HG03060 (cell line): Measurements from ENCODE around the gene FAM222A.

Experiments used
- ATAC-seq: cut with Tn5 transposase; IDR thresholded peaks from one replicate; pipeline ENCODE4 v1.9.1; 2021; ENCODE audit warnings: low read depth, moderate number of reproducible peaks; ENCODE audit not compliant: unreplicated experiment

FAM222A gene

DNA sequence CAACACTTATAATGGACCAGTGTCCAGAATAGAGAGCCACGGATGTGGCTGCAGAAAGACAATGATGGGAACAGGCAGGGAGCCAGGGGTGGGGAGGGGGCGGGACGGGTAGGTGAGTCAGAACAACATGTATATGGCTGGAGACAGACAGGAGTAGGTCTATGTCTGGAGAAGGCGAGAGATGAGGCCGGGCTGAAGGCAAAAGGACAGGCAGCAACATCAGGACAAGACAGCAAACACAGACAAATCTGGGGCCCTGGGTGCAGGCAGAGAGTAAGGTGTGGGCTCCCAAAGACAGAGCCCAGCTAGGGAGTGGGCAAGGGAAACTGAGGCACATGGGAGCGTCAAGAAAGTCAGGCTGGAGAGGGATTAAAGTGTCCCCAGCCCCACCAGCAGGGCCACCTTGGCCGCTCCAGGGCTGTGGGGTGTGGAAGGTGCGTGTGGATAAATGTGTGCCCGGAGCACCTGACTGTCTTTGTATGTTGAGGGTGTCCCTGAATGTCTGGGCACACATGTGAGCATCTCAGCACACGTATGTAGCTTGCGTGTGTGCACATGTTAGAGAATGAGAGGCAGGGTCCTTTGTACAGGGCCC, 44.1 kb downstream of the FAM222A start:
- ATAC-seq, result no peak

DNA sequence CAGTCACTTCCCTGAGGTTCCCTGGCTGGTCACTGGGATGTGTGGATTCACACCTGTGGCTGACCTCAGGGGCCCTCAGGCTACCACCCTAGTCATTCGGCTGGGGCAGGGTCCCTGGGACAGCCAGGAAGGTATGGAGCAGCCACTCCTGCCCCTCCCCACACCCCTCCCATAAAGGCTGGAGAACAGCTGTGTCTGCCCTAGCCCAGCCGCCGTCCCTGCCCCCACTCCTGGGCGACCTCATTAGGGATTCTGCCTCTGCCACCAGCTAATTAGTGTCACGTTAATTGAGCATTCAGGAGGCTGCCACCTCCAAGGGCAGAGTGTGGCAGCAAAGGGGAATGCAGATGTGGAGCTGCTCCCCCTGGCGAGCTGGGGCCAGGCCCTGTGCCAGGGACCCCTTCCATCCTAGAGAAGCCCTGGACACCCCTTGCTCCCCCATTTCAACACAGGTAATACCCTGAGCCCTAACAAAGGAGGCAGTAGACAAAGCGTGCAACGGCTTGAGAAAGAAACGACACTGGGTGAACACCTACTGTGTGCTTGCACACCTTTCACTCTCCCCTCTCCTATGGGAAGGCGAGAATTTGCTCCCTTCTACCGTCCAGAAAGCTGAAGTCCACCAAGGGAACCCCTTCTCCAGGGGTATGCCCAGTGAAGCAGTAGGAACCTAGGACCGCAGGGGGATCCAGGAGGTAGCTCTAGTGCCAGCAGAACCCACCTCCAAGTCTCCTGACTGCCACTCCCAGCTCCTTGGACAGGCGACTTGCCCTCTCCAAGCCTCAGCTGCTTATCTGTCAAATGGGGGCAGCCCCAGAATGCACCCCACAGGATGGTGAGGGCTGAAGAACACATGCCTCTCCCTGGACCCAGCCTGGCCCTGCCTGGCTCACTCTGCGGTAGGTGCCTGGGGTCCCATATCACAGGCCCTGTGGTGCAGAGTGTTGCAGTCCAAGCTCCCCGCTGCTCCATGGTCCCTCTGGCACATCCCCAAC, 45.1 kb downstream of the FAM222A start:
- no peak for ATAC-seq

DNA sequence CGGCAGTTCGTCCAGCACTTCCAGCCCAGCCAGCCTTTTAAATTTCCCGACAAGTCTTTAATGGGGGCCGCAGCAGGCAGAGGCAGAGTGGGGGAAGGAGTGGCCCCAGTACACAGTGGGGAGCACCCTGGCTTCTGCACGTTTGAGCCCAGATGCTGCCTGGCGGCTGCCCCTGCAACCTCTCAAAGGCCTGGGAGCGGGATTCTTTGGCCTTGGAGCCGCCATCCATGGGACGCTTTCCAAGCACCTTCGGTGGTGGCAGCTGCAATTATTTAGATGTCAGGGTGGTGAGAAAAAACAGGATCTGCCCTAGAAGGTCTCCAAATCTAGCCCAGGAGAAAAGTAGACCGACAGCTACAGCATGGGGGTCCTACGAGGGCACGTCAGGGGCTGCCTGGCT, 46.0 kb downstream of the FAM222A start:
- no peak for ATAC-seq

DNA sequence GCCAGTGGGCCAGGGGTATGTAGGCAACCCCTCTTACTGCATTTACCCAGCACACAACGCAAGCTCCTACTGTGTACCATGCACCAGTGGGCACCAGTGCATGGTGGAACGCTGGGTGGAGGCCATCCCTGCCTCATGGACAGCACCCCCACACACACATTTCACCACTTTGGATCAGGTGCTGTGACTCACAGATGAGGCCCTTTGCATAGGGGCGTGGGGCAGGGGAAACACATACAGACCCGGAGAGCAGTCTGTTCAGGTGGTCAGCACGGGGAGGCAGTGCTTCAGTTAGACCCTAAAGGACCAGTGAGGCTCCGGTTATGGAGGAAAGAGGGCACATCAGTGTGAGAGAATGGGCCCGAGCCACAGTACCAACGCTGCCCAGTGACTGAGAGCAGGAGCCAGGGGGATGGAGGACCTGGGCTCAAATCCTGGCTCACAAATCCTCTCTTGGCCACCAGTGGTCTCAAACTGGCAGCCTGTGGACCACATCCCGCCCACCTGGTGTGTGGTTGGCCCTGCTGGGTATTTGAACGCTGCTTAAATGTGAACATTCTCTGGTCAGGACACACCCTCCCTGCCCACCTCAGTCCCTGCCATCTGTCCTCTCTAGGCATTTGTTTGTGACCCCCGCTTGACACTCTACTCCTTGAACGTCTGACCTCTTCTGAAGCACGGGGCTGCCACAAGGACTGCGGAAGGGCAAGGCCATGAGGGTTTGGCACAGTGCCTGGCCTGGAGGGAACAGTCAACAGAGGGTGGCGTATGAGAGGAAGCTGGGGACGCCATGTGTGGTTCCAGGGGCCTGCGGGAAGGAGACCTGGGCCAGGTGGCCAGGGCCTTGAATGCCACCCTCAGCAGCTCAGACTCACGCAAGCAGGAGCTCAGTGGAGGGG, 46.7 kb downstream of the FAM222A start:
- ATAC-seq, result no peak

DNA sequence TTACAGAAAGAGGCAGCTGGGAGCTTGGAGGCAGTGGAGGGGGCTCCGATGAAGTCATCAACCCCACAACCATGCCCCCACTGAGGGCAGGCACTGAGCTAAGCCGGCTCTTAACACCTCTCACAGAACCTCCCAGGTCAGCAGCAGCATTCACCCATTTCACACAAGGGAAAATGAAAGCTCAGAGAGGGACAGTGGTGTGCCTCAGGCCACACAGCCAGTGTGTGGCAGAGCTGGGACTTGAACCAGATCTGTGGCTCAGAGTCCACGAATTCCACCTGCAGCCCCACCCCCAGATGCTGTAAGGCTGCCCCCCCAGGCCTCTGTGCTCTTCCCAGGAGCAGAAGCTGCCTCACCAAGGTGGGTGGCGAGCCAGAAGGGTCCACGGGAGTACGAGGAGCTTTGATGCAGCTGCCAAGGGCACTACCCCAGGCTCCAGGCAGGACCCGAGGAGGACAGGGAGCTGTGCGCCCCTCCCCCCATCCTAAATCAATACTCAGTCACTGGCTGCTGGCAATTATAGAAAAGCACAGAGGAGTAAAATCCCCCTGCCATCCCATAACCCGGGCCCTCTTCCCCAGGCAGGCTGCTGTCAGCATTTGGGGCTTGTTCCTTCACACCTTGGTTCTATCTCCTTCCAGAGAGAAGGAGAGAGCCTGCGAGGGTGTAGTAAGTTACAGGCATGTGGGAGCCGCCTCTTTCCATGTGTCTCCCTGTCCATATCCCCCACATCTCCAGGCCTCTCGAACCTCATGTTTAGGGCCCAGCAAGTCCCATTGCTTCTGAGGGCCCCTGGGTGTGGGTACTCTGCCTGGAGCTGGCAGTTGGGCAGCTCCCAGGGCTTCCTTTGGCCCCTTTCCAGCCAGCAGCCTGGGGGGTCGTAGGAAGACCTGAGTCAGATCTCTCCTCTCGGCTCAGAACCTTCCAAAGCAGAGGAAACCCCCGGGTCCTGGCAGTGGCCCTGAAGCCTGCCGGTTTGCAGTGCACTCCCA, 47.6 kb downstream of the FAM222A start:
- no peak for ATAC-seq

DNA sequence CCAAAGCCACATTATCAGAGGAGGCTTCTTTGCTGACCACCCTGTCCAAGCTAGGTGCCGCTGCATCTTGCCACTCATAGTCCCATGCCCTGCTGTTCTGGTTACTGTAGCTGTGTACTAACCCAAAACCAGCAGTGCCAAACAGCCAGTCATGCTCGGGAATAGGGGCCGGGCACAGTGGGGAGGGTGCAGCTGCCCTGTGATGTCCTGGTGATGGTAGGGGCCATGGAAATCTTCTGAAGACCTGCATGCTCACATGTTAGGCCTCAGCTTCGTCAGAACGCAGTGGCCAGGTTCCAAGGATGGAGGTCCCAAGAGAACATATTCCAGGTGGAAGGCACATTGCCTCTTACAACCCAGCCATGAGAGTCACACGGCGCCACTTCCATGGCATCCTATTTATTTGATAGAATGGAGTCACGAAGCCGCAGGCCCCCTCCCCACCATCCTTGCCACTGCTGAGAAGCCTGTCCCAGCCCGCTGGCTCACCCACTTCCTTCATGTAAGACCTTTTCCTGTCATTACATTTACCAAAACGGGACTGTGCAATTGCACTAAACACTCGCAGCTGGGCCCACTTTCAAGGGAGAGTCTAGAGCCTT, 48.5 kb downstream of the FAM222A start:
- ATAC-seq, result no peak

DNA sequence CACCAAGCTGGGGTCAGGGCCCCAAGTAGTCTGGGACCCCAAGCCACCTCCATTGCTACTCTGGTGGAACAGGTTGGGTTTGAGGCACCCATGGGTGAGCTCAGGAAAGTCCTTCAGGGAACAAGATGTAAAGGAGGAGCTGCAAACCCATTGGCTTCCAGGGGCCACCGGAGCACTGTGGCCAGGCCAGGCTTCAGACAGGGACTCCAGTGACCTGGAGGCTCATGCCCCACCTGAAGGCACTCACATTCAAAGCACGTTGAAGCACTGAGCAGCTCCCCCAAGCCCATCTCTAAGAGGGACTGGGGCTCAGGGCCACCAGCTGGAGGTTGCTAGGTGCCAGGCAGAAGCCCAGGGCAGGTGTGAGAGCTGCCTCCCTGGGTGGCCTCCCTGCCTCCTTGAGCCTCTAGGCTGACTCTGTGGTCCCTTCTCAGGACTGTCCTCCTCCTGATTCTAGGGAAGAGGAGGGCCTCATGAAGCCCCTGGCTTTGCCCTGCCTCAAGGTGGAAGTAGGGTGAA, 49.1 kb downstream of the FAM222A start:
- ATAC-seq, result no peak

DNA sequence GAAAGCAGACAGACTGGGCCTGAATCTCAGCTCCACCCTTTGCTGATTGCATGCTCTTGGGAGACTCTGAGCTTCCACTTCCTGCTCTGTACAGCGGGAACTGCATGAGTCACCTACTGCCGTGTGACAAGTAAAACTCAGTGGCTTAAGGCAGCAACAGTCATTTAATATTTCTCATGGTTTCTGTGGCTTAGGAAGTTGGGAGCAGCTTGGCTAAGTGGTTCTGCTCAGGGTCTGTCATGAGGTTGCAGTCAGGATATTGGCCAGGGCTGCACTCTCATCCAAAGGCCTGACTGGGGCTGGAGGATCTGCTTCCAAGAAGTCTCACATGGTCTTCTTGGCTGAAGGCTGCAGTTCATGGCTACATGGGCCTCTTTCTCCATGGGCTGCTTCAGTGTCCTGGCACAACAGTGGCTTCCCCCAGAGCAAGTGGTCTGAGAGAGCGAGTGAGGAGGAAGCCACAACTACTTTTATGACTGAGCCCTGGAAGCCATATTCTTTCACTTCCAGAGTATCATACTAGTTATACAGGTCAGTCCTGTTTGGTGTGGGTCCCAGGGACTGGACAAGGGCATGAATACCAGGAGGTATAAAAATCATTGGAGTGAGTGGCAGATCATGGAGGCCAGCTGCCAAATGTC, 49.7 kb downstream of the FAM222A start:
- ATAC-seq, result no peak

DNA sequence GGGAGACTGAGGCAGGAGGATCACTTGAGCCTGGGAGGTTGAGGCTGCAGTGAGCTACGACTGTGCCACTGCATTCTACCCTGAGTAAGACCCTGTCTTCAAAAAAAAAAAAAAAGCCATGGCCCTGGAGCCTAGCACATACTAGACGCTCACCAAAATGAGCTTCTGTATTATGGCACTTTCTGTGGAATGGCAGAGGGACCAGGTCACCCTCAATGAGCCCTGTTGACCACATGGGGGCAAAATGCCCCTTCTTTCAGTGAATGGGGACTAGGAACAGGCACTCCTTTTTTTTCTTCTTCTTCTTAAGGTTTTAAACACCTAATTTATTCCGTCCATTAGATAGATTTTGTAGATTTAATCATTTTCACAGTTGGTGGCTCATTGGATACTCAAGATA, 50.5 kb downstream of the FAM222A start:
- ATAC-seq, result no peak

DNA sequence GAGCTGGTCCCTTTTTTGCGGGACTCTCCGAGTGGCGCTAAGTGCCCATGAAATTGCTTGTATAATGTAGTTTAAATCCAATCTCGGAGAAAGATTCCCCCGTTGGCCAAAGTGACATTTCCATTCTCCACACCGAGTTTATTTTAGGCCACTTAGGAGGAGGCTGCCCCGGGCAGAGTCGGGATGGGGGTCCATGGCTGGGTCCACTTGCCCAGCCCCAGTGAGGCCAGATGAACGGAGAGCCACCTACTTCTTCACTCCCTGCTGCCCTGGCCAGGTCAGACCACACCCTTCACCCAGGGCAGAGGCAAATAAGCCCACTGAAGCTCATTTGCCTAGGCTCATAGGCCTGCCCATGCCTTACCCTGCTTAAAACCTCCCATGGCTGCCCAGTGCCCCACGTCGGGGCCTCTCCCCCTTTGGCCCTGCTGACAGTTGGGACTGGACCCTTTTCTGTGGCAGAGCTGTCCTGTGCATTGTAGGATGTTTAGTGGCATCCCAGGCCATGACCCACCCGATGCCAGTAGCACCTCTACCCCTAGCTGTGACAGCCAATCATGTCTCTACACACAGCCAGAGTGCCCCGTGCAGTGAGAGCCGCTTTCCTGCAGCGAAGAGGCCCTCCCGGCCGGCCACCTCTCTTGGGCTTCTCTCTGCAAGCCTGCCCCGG, 51.3 kb downstream of the FAM222A start:
- ATAC-seq, result no peak

DNA sequence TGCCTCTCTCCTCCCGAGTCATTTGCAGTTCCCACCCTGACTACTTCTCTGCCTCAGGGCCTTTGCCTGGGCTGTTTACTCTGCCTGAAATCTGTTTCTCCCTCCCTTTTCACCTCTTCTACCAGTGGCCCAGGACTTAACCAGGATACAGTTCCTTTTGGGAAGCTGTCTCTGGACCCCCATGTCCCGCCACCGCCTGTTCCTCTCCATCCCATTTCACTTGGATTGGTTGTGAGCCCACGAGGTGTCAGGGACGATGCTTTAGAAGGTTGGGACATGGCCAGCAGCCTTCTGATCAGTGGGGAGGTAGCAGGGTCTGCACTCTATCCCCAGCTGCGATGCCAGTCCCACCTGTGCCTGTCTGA, 51.8 kb downstream of the FAM222A start:
- no peak for ATAC-seq

DNA sequence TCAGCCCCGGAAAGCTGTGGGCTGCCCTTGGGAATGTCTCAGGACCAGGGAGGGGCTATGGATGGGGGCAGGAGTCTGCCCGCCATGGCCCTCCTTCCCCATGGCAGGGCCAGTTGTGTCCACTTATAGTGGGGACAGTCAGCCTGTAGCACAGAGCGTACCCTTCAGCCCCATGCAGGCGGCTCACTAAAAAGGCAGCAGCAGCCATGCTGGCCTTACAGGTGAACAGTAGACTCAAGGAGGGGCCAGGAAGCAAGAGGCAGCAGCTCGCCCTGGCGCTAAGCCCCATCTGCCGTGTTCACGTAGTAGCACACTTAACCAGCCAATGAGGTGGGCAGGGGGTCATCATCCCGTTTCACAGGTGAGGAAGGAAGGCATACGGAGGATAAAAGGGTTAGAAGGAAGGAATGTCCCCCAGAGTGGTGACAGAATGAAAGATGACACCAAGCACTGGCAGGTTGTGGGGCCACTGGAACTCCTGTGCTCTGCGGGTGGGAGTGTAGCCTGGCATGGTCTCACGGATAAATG, 52.7 kb downstream of the FAM222A start:
- no peak for ATAC-seq

DNA sequence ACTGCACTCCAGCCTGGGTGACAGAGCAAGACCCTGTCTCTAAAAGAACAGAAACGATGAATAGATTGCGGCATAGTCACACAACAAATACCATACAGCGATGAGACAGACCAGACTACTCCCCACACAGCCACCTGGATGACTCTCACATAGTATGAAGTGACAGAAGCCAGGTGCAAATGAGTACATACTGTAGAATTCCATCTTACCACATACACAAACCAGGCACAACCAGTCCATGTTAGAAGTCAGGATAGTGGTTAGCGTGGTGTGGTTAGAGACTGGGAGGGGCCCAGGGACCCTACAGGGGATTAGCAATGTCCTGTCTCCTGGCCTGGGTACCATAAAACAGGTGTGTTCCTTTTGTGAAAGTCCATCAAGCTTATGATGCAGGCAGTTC, 53.8 kb downstream of the FAM222A start:
- no peak for ATAC-seq

DNA sequence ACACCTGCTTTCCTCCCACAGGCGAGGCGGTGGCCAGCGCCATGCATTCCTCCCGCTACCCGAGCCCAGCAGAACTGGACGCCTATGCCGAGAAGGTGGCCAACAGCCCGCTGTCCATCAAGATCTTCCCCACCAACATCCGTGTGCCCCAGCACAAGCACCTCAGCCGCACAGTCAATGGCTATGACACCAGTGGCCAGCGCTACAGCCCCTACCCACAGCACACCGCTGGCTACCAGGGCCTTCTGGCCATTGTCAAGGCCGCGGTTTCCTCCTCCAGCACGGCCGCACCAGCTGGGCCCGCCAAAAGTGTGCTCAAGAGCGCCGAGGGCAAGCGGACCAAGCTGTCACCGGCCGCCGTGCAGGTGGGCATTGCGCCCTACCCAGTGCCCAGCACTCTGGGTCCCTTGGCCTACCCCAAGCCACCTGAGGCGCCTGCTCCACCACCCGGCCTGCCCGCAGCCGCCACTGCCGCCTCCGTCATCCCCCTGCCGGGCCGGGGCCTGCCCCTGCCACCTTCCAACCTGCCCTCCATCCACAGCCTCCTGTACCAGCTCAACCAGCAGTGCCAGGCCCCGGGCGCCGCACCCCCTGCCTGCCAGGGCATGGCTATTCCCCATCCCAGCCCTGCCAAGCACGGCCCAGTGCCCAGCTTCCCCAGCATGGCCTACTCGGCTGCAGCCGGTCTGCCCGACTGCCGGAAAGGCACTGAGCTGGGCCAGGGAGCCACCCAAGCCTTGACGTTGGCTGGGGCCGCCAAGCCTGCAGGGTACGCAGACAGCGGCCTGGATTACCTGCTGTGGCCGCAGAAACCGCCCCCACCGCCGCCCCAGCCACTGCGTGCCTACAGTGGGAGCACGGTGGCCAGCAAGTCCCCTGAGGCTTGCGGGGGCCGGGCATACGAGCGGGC, 54.6 kb downstream of the FAM222A start:
- ATAC-seq, result no peak

DNA sequence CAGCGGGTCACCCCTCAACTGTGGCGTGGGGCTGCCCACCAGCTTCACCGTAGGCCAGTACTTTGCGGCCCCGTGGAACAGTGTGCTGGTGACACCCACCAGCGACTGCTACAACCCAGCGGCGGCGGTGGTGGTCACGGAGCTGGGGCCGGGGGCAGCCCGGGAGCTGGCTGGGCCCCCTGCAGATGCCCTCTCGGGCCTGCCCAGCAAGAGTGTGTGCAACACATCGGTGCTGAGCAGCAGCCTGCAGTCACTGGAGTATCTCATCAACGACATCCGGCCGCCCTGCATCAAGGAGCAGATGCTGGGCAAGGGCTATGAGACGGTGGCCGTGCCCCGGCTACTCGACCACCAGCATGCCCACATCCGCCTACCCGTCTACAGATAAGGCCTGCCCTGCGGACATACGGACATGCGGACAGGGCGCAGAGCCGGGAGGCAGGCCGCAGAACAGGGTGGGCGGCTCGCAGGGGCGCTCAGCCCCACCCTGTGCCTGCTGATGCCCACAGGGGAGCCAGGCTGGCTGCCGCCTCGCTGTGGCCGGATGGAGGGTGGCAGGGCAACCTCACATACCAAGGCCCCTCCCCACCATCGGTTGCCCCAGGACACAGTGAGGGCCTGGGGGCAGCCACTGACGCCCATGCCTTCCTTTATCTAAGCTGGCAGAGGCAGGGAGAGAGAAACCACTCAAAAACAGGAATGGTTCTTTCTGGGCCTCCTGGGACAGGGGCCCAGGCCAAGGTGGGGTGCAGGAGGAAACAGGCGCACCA, 55.5 kb downstream of the FAM222A start:
- no peak for ATAC-seq
